T-cell (primary cell): ENCODE data around the gene PADI3. TPM values are rescaled to one million over a fixed set of nuclear protein-coding genes. Genes with fewer than 3 reads are reported as not detected.

ENCODE experiments used
- ATAC-seq, 4 experiments: fragments of 200-7000 bp in 3 of 4; fragments of 150-1000 bp in 1 of 4; cut with Tn5 transposase; replicated peaks in 1 of 4; 1 replicate in 3 of 4; 2 replicates in 1 of 4; pipeline ENCODE4 v1.10.0; 2021; ENCODE audit warnings: moderate library complexity in 3 of 4, mild to moderate bottlenecking in 2 of 4, moderate number of reproducible peaks in 1 of 4
- CTCF ChIA-PET, 2 donors: fragments of 300-600 bp; sonication (Branson Sonifier 250); formaldehyde crosslinking; loops; one replicate each; lab custom pipeline; 2022; ENCODE audit warnings: antibody characterized with exemption in 2 of 2; lab: Charles Lee
- POLR2A ChIA-PET, 2 donors: fragments of 300-600 bp; sonication (Branson Sonifier 250); formaldehyde crosslinking; loops; one replicate each; lab custom pipeline; 2022; ENCODE audit warnings: antibody characterized with exemption in 2 of 2; lab: Charles Lee
- DNase-seq, 35 experiments: peaks; one replicate each; pipeline versions ENCODE4 v3.0.0 to v3.0.0-alpha.2; 2013 to 2023
- H3K27ac ChIP-seq: one replicate; pipeline ENCODE4 v1.5.1; 2013; ENCODE audit warnings: low read length
- H3K27me3 ChIP-seq, 2 experiments: replicated peaks in 1 of 2; 1 replicate in 1 of 2; 2 replicates in 1 of 2; pipeline versions ENCODE4 v1.6.1 to v1.7.0; 2013; ENCODE audit warnings: low read length in 1 of 2, mixed read lengths in 1 of 2; ENCODE audit not compliant: control insufficient read depth in 2 of 2, insufficient read depth in 2 of 2; ENCODE audit errors: extremely low read depth in 1 of 2
- H3K36me3 ChIP-seq, 2 donors: 1 replicate in 1 of 2; 2 replicates in 1 of 2; pipeline versions ENCODE4 v1.6.1 to v1.7.0; 2013; ENCODE audit warnings: low read length in 1 of 2; ENCODE audit not compliant: control insufficient read depth in 2 of 2, insufficient read depth in 1 of 2; ENCODE audit errors: extremely low read depth in 1 of 2
- H3K4me1 ChIP-seq, 2 experiments: 1 replicate in 1 of 2; 2 replicates in 1 of 2; pipeline versions ENCODE4 v1.6.1 to v1.7.0; 2013; ENCODE audit warnings: low read length in 2 of 2, mixed read lengths in 1 of 2; ENCODE audit not compliant: insufficient read depth in 2 of 2, control insufficient read depth in 1 of 2; ENCODE audit errors: extremely low read depth in 1 of 2
- H3K4me3 ChIP-seq, 2 donors: 1 replicate in 1 of 2; 2 replicates in 1 of 2; pipeline versions ENCODE4 v1.5.1 to v1.7.0; 2013; ENCODE audit warnings: mild to moderate bottlenecking in 2 of 2, low read length in 1 of 2, moderate library complexity in 1 of 2; ENCODE audit not compliant: control insufficient read depth in 1 of 2; ENCODE audit errors: extremely low read depth in 1 of 2
- H3K9me3 ChIP-seq: 2 replicates; pipeline ENCODE4 v1.7.0; 2013
- H3K27ac Mint-ChIP-seq, 2 donors: one replicate each; pipeline ENCODE4 v1.8.0; 2020 to 2021; ENCODE audit warnings: mild to moderate bottlenecking in 2 of 2, mixed read lengths in 2 of 2
- H3K27me3 Mint-ChIP-seq, 2 donors: one replicate each; pipeline ENCODE4 v1.8.0; 2021 to 2022; ENCODE audit warnings: mixed read lengths in 2 of 2
- H3K36me3 Mint-ChIP-seq: one replicate; pipeline ENCODE4 v1.8.0; 2021; ENCODE audit warnings: mixed read lengths
- H3K4me1 Mint-ChIP-seq, 3 donors: one replicate each; pipeline ENCODE4 v1.8.0; 2020 to 2022; ENCODE audit warnings: mixed read lengths in 3 of 3, mild to moderate bottlenecking in 1 of 3
- H3K4me3 Mint-ChIP-seq, 3 donors: one replicate each; pipeline ENCODE4 v1.8.0; 2020 to 2022; ENCODE audit warnings: mild to moderate bottlenecking in 3 of 3, mixed read lengths in 3 of 3, moderate library complexity in 3 of 3
- H3K9me3 Mint-ChIP-seq, 3 donors: one replicate each; pipeline ENCODE4 v1.8.0; 2020 to 2022; ENCODE audit warnings: mixed read lengths in 3 of 3
- WGBS: methylation state at CpG from one replicate; pipeline ENCODE4 v1.1.5; 2013; ENCODE audit warnings: missing lambda C conversion rate; ENCODE audit not compliant: insufficient coverage; 5-methylcytosine and 5-hydroxymethylcytosine counted together
- total RNA-seq, 35 experiments: library from RNA in 6 of 35; stranded (reverse) in 6 of 35; fragments of 120-200 nt in 1 of 35; gene quantifications; one replicate each; pipeline versions ENCODE4 v1.2.1 to v1.2.4 and lab custom pipeline; 2013 to 2026

Gene PADI3
- total RNA-seq, 5 donors from 2014 or later (not counting 1 experiment from before 2014, with no cell fraction given), result not detected

DNA sequence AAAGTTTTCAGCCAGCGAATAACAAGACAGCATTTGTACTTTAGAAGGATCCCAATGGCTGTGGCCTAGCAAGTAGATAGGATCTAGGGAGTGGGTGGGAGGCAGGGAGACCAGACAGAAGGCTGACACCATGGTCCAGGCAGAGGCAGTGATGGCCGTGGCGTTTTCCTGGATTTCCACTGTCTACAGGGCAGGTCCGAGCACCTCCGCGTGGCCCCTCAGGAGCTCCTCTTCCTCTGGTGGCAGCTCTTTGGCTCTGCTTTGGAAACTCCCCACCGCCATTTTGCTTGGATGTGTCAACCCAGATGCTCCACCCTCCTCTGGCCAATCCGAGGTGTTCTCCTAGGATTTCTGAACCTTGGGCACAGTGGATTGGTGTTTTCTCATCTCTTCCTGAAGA is 84.2 kb downstream of the PADI3 start:
- Mint-ChIP-seq H3K27ac (no peak overlapping the region), H3K4me3 (no peak overlapping the region), H3K27me3 (peaks cover 29 to 34% of the 10 kb centered on the region in 2 donors), H3K36me3 (no peaks in the 10 kb centered on the region), H3K9me3 (no peaks in the 10 kb centered on the region), H3K4me1 (peaks cover 0 to 4% (median 0%) of the 10 kb centered on the region in 3 donors)
- ChIA-PET POLR2A (no interaction called here), CTCF (no interaction called here)
- DNase-seq, result no peak
- no peak for ATAC-seq
- WGBS, result 84% methylated on average over 8 of the region's 8 CpGs
- Histone ChIP-seq H3K27ac (no peak overlapping the region), H3K27me3 (peaks cover 0 to 33% of the 10 kb centered on the region in 2 experiments), H3K4me1 (no peaks in the 10 kb centered on the region), H3K4me3 (no peak overlapping the region), H3K9me3 (no peaks in the 10 kb centered on the region), H3K36me3 (no peaks in the 10 kb centered on the region)

Other genes with a start within 250 kb of the PADI3 start
- gene ATP13A2, start 237.2 kb upstream of the PADI3 start, total RNA-seq, result 10 to 100 TPM; 39.4 to 65.5 (median 58.2) TPM
- 10 to 100 TPM; 46.2 to 61.7 (median 57.6) TPM for gene SDHB, start 195.1 kb upstream of the PADI3 start, total RNA-seq
- under 1 TPM in 3 of 5 donors, not detected in 2; 0.23 to 0.35 (median 0.30) TPM for gene PADI2, start 129.6 kb upstream of the PADI3 start, total RNA-seq
- not detected for gene PADI1, start 44.0 kb upstream of the PADI3 start, total RNA-seq
- gene PADI4, start 59.1 kb downstream of the PADI3 start, total RNA-seq, result 1 to 10 TPM in 3 of 5 donors, under 1 TPM in 2; 0.33 to 1.2 (median 1.0) TPM
- gene PADI6, start 123.1 kb downstream of the PADI3 start, total RNA-seq, result not detected
- gene RCC2, start 190.6 kb downstream of the PADI3 start, total RNA-seq, result 10 to 100 TPM; 35.9 to 53.5 (median 50.4) TPM